DMS79 treated with DMSO at 0.1 percent for 48 hours (cell line): ENCODE measurements around the gene TECTA.
"Not testable (repeated sequence)": the region's sequence is repeated elsewhere in the genome, so short reads cannot be mapped to it uniquely, and the experiment has no call there.

Experiments
- DNase-seq: peaks from one replicate; lab custom pipeline; 2025; lab: John Stamatoyannopoulos, UW

The TECTA gene

DNA sequence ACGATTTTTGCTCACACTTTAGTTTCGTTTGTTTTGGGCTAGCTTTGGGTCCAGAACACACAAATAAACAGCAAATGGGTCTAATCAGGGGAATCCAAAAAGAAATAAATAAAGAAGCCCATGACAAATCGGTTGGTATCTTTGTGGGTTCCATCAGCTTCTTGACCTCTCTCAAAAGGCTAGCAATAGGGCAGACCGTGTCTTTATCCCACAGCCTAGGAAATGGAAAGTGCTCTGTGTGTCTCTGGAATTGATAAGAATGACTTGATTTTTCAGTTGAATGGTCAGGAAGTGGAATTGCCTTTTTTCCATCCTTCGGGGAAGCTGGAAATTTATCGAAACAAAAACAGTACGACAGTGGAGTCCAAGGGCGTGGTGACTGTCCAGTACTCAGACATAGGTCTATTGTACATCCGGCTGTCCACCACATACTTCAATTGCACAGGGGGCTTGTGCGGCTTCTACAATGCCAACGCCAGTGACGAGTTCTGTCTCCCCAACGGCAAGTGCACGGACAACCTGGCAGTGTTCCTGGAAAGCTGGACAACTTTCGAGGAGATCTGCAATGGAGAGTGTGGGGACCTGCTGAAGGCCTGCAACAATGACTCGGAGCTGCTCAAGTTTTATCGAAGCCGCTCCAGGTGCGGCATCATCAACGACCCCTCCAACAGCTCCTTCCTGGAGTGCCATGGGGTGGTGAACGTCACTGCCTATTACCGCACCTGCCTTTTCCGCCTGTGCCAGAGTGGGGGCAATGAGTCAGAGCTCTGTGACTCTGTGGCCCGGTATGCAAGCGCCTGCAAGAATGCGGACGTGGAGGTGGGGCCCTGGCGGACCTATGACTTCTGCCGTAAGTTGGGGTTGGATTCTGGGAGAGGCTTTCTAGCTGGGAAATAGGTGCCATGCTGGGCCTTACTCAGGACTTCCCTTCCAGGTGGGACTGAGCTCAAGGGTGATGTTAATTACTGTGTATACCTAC, 28.6 kb downstream of the TECTA start:
- no peak for DNase-seq

DNA sequence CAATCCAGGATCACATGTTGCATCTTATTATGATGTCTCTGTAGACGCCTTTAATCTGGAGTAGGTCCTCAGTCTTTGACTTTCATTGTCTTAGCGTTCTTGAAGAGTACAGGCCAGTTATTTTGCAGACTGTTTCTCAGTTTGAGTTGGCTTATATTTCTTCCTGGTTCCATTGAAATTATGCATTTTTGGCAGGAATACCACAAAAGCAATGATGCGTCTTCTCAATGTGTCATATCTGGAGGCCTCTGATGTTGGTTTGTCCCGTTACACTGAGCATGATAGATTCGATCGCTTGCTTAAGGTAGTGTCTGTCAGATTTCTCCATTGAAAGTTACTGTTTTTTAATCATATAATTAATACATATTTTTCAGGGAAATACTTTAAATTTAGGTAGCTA, 30.6 kb downstream of the TECTA start:
- DNase-seq: no peak

DNA sequence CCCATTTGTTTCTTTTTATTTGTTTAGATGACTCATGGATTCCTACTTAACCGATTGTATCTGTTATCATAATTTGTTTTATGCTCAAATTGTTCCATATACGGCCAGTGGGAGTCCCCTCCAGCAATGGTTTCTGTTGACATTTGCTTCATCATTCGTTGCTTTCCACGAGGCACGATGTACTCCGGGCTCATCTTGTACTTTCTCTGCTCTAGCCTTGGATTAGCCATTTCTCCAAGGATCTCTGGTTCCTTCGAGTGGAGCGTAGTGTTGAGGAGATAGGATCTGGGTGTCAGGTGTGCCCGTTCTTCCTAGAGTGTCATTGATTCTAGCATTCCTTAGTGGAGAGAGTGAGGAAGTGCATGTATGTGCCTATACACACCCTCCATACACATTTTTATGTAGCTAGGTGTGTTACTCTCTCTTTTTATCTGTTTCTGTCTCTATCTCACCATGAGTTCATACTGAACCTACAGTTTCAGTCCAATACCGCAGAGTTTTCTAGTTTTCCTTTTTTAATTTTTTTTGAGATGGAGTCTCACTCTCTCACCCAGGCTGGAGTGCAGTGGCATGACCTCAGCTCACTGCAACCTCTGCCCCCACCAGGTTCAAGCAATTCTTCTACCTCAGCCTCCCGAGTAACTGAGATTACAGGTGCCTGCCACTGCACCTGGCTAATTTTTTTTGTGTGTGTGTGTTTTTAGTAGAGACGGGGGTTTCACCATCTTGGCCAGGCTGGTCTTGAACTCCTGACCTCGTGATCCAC, 31.4 kb downstream of the TECTA start:
- no peak for DNase-seq

DNA sequence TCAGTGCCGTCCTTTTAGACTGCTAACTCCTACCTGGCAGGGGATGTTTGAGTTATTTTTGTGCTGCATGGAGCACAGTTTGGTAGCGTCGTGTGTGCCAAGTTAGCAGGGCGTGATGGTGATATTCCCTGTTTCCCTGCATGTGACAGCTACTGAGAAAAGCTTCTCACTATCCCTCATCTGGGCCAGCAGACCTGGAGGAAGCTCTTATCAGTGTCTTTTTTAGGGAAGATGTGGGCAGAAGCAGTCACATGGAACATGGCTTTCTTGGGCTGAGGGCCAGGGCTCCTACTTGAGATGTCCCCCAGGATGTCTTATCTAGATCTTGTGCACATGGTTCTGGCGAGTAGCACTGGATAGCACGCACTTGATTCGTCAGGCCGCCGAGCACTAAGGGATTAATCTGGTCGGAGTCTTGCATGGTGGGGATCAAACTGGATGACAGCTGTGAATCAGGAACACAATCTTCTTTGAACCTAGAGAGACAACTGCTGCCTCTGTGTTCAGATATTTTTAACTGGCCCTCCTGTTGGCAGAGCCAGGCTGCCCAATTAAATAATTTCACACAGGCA, 33.8 kb downstream of the TECTA start:
- peak; percentile 51 for DNase-seq

DNA sequence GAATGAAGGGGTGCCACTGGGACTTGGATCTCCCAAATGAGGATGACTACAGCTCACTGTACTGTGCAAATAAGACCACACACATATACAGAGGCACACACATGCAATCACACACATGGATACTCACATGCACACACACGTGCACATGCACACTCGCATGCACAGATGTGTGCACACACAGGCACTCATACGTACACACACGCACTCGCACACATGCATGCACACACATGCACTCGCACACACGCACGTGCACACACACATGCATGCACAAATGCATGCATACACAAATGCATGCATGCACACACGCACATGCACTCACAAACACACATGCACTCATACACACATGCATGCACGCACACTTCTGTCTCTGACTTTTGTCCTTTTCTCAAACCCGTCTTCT, 36.0 kb downstream of the TECTA start:
- no peak for DNase-seq

DNA sequence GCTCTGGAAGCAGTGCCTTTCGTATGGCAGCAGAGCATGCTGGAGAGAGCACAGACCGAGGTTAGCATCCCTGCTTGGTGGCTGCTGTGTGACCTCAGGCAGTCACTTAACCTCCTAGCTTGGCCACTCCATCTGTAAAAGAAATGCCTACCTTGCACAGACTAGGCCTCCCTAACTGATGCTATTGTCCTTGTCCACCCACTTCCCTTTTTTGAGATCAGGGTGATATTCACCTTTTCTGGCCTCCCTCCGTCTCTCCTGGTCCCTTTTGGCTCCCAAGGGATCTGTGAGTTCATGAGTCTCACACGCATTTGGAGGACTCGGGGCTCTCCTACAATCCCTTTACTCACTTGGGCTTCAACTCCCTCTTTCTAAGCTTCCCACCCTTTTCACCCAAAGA, 37.2 kb downstream of the TECTA start:
- no peak for DNase-seq

DNA sequence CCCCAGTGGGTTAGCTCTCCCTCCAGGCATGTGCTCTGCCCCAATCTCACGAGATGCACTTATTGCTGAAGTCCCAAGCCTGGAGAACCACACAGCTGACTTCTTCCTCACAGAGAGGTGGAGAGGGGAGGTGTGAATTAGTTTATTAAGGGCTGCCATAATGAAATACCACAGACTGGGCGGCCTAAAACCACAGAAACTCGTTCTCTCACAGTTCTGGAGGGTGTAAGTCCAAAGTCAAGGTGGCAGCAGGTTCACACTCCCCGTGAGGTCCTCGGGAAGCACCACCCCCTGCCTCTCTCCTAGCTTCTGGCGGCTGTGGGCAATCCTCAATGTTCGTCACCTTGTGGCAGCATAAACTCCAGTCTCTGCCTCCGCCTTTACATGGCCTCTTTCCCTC, 39.3 kb downstream of the TECTA start:
- no peak for DNase-seq

DNA sequence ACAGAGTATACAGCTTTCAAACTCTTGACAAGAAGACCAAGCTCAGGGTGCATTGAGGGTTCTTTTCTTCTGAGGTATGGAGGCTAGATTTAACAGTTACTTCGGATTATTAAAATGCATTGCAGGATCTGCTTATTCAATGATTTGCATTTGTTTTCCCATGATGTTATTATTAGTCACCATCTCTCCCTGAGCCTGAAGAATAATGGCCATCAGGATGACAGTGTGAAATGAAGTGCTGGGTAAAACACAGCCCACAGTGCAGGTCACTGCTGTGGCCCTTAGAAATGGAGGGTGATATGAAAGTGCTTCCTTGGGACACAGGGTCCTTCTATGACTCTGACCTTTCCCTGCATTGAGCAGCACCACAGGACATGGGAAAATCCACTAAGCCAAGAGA, 40.0 kb downstream of the TECTA start:
- DNase-seq: no peak

DNA sequence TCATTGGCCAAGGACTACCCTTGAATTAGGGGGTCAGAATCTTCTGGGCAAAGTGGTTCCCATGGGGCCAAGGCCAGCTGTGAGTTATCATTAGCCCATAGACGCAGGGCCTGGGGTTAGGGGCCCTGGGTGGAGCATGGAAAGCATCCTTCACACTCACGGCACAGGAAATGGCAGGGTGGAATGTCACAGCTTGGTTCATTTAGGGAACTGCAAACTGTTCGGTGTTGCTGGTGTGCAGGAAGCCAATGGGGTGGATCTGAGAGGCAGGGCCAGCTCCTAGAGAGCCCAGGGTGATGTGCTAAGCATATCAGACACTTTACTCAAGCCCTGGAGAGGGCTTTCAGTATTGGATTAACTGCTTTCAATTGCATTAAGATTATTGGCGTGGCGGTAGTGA, 42.9 kb downstream of the TECTA start:
- DNase-seq: no peak

DNA sequence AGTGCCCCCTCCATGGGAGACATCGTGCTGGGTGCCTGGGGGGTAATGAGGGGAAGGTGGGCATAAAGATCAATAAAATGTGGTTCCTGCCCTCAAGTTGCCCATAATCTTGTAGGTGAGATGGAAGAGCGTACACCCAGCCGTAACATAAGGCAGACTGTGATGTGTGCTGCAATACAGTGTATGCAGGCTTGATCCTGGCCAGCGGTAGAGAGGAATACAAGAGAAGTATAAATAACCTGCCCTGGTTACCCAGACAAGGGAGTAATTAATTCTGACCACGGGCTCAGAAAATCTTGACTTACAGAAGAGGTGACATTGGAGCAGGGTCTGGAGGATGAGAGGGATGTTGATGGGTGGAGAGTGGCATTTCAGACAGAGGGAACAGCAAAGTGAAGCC, 43.7 kb downstream of the TECTA start:
- DNase-seq: no peak

DNA sequence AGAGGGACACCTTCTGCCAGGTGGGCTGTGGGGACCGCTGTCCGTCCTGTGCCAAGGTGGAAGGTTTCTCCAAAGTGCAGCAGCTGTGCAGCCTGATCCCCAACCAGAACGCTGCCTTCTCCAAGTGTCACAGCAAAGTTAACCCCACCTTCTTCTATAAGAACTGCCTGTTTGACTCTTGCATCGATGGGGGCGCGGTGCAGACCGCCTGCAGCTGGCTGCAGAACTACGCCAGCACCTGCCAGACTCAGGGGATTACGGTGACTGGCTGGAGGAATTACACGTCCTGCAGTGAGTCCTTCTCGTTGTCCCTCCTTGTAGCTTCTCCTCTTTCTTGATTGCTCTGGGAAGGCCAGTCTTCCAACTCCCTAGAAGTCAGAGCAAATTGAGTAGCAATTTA, 44.8 kb downstream of the TECTA start:
- no peak for DNase-seq

DNA sequence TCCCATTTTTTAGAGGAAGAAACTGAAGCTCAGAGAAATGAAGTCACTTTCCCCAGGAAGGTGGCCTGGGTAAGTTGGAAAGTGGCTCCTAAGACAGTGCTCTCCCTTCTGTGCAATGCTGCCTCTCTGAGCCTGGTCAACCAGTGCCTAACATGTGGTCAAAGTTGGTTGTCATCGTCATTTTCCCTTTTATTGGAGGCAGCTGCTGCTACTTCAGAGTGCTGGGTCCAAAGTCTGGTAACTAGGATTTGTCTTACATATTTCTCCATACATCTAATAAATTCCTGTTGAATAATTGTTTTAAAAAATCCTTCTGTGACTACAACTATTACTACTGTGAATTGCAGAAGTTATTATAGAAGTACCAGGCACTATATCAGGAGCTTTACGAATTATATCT, 48.1 kb downstream of the TECTA start:
- DNase-seq: no peak

DNA sequence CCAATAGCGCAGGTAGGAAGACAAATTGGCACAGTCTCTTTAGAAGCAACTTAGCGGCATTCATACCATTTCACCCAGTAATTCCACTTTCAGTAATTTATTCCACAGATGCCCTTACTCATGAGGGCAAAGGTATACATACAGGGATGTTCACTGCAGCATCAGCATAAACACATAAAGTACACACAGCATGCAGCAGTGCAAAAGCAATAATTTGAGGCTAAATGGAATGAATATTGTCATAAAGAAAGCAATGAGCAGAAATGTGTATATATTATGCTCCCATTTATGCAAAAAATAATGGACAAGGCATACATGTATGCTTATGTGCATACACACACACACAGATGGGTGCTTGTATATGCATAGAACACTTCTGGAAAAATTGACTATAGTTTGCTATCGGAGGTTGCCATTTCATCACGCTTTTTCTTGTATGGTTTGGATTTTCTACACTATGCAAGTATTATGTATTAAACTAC, 50.2 kb downstream of the TECTA start:
- DNase-seq: no peak

DNA sequence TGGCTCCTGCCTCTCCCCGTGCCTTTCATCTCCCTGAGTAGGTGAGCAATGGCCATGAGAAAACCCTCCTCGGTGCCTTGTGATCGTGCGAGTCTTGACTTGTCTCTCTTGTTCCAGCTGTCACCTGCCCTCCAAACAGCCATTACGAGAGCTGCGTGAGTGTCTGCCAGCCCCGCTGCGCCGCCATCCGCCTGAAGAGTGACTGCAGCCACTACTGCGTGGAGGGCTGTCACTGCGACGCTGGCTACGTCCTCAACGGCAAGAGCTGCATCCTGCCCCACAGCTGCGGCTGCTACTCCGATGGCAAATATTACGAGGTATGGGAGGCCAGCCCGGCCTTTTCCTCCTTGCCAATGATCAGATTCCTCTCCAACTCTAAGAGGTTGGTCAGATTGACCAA, 51.7 kb downstream of the TECTA start:
- DNase-seq: peak; percentile 99

DNA sequence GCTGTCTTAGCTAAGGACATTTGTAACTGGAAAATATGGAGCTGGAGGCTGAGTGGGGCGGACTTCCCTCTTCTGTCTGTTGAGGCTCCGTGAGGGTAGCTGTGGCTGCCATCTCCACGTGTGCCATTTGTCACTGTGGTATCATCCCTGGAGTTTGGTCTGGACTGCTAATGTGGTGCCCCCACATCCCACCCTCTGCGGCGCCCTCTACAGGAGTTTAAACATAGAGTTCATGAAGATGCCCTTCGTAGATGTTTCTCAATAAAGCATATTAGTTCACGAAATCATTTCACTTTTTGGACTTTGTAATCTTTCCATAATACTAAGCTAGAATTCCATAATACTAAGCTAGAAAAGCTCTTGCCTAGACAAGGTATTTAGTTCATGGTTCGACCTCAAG, 52.4 kb downstream of the TECTA start:
- DNase-seq: no peak

DNA sequence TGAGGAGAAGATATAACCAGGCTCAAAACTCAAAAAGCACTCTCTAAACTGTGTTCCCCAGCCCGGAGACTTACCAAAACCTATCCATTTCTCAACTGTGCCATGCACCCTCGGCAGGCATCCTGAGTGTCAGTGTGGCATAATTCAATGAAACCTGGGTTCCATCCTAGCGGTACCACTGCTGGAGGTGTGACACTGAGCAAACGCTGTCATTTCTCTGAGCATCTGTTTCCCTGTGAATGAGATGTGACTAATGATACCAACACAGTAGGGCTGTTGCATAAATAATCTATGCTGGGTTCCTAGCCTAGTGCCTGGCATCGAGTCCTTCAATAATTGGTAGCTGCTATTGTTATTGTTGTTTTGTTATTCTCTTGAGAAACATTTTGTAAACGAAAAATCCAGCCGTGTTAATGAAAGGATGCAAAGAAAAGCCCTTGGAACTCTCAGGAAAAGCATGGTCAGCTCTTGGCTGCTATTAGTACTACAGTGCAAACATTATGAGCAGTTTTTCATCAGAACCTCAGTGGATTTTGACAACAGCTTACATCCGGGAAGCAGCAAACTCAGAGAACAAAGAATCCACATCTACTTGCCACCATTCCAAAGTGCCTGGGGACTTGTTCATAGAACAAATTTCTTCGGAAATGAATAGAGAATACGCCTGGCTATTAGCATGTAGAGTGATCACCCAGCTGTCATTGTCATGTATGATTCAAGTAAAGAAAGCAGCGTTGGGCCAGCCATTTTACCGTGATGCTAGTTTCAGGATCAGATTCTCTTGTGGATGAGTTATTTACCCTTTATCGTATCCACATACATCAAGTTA, 53.7 kb downstream of the TECTA start:
- no peak for DNase-seq

DNA sequence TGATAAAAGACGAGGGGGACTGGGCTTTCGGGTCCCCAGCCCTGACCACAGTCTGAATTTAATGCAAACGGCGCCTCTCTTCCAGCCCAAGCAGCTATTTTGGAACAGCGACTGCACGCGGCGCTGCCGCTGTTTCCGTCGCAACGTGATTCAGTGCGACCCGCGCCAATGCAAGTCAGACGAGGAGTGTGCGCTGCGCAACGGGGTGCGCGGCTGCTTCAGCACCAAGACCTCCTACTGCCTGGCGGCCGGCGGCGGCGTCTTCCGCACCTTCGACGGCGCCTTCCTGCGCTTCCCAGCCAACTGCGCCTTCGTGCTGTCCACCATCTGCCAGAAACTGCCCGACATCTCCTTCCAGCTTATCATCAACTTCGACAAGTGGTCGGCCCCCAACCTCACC, 56.7 kb downstream of the TECTA start:
- no peak for DNase-seq

DNA sequence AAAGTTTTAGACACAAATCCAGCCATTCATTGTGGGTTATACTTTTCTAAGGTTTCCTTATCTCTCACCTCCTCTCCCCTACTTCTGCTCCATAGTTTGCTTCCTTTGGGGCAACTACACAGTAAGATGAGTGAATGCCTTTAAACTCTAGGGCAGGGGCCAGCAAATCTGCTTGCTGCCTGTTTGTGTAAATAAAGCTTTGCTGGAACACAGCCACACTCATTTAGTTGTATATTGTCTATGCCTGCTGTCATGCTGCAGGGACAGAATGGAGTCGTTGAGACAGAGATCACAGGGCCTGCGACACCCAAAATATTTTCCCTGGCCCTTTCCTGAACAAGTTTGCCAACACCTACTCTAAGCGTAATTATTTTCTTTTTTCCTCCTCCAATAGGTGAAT, 58.7 kb downstream of the TECTA start:
- DNase-seq: no peak

DNA sequence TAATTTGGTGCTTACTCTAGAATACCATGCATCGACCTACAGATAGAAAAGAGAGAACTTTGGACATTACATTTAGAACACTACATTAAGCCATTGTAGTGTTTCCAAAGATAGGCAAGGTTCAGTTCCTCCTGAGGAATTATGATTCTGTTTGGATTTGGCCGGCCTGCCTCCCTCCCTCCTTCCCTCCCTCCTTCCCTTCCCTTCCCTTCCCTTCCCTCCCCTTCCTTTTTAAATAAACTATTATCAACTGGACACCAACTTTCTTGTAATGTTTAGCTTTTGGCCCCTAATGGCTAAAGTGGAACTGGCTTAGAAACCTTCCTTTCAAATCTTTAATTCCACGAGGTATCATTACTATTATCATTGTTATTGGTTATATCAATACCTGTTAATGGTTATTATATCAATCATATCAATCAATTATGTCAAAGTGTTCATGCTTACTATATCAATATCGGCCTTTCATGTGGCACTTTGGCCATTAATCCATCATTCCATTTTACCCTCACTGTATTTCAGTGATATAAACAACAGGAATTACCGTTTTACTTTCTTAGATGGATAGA, 60.4 kb downstream of the TECTA start:
- DNase-seq: no peak

DNA sequence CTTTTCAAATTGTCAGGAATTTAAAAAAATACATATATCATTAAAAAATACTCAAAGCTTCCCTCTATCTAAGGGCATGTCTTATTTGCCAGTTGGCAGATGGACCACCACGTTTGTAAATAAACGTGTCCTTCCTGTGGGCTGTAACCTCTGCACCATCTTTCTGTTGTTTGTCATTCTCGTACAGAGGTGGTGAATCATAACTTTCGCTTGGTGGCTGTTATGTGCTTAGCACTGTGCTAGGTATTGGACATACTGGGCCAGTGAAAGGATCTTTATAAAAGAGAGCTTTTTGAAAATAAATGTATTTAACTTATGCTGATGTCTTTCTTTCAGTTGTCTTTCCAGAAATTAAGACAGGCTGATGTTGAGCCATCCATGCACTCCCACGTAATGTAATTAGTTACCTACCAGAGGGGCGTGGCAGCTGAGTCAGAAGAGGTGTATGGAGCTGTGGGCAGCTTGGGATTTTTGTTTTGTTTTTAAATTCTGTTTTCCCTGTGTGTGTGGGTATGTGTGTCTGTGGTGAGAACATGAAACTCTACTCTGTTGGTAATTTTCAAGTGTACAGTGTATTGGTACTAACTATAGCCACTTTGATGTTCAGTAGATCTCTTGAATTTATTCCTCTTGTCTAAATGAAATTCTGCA, 62.7 kb downstream of the TECTA start:
- DNase-seq: no peak

DNA sequence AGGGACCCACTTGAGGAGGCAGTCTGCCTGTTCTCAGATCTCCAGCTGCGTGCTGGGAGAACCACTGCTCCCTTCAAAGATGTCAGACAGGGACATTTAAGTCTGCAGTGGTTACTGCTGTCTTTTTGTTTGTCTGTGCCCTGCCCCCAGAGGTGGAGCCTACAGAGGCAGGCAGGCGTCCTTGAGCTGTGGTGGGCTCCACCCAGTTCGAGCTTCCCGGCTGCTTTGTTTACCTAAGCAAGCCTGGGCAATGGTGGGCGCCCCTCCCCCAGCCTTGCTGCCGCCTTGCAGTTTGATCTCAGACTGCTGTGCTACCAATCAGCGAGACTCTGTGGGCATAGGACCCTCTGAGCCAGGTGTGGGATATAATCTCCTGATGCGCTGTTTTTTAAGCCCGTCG, 76.6 kb downstream of the TECTA start:
- DNase-seq: not testable (repeated sequence)
